HG03039 (cell line): ENCODE results near the gene HTT.
A peak's percentile ranks its signal among the peaks of the same experiment; 100 is the strongest.
"Not testable (repeated sequence)": the region's sequence is repeated elsewhere in the genome, so short reads cannot be mapped to it uniquely, and the experiment has no call there.

Source experiments
- ATAC-seq: cut with Tn5 transposase; IDR thresholded peaks from one replicate; pipeline ENCODE4 v1.9.1; 2021; ENCODE audit warnings: mild to moderate bottlenecking, moderate library complexity; ENCODE audit not compliant: unreplicated experiment

HTT gene

DNA sequence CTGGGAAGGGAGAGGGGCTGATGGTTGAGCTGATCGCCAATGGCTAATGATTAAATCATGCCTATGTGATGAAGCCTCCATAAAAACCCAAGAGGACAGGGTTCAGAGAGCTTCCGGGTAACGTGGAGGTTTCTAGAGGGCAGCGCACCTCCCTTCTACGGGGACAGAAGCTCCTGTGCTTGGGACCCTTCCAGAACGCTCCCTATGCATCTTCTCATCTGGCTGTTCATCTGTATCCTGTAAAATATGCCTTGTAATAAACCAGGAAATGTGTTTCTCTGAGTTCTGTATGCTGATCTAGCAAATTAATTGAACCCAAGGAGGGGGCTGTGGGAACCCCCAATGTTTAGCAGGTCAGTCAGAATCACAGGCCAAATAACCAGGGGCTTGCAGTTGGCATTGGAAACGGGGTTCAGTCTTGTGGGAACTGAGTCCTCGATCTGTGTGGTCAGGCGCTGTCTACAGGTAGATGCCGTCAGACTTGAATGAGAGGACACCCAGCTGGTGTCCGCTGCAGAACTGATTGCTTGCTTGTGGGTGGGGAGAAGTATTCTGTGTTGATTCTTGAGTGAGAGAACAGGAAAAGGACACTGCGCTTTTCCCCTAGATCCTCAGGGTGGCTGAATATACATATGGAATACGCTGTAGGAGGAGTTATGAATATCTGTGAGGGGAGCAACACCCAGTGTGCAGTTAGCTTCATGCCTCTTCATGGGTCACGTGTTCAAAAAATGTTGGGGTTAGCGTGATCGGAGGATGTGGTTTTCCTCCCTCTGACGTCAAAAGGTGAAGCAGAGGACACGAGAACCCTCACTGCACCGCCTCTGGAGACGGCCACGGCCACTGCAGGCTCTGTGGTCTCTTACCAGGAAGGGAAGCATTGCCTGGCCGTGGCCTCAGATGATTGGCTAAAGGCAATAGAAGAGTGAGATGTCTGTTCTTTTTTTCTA, 29.3 kb upstream of the HTT start:
- no peak for ATAC-seq

DNA sequence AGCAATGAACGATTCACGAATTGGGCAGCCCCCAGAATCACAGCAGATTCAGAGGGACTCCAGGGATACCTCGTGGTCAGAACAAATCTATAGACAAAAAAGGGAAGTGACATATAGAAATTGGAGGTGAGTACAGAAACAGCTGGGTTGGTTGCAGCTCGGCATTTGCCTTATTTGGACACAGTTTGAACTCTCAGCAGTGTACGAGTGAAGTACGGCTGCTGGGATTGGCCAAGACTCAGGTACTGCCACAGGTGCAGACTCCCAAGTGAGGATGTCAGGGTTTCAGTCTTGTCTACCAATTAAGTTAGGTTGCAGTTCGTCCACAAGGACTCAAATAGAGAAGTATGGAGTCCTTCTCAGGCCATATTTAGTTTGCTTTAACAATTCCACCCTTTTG, 28.3 kb upstream of the HTT start:
- ATAC-seq = no peak

- no peak for ATAC-seq
Measured at GRCh38 chr4:3046623-3047022, 27.9 kb upstream of the HTT start.

GRCh38 chr4:3047464-3048286, 26.8 kb upstream of the HTT start:
- ATAC-seq = peak; percentile 86

GRCh38 chr4:3051141-3051897, 23.2 kb upstream of the HTT start:
- ATAC-seq = not testable (repeated sequence)

DNA sequence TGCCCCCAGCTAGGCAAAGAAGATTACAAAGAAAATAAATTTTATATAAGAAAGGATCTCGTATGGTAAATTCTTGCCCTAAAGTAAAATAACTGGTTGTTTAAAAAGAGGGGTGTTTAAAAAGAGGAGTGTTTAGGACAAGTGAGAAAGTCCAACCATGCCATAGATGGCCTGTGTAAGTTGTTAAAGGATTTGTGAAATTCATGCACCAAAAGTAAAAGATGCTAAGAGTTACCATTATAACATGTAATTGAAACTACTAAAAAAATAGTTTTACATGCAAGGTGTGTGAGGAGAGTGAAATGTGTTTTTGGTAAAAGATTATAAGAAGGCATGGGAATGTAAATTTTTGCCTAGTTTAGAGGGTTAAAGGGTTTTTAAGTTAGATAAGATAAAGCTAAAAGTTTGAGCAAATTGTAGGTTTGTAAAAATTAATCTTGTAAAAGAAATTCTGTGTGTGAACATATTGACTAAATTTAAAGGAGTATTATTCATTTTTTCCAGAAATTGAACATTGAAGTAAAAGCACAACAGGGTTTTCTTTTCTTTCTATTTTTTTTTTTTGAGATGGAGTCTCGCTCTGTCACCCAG, 20.2 kb upstream of the HTT start:
- ATAC-seq = no peak

DNA sequence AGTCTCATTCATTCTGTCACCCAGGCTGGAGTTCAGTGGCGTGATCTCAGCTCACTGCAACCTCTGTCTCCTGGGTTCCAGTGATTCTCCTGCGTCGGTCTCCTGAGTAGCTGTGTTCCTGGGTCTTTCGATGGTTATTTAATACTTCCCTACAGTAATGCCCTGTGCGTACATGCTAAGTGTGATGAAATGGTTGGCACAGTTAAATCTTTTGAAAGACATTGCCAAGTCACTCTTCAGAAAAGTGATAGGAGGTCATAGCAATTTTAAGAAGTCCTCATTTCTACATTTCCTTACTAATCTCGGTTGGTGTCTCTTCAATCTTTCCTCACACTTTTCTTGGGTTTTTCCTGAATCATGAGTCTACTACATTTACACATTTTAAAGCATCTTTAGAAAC, 14.5 kb upstream of the HTT start:
- no peak for ATAC-seq

DNA sequence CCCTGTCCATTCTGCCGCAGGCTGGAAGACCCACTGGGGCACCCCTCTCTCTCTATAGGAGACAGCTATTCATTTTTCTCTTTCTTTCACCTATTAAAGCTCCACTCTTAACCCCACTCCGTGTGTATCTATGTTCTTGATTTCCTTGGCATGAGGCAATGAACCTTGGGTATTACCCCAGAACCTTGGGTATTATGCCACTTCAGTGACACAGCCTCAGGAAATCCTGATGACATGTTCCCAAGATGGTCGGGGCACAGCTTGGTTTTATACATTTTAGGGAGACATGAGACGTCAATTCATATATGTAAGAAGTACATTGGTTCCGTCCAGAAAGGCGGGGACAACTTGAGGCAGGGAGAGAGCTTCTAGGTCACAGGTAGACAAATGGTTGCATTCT, 13.5 kb upstream of the HTT start:
- ATAC-seq = no peak

DNA sequence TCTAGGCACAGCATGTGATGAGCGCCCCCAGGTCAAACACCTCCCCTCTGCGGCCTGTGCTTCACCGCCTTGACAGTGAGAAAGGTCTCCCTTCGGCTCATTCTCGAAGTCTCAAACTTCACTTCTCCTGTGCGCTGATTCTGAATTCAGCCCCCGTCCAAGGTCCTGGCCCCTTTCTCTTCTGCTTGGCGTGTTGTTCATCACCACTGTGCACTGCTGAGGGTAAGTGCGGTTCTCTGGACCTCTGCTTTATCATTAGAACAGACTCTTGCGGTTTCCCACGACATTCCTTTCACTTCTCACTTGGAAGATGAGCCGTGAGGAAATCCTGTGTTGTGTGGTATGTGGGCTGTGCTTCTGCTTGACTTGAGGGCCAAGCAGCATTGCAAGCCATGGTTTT, 12.0 kb upstream of the HTT start:
- ATAC-seq = no peak

- ATAC-seq = no peak
Measured at GRCh38 chr4:3065551-3065950, 8.9 kb upstream of the HTT start.

GRCh38 chr4:3066836-3067400, 7.6 kb upstream of the HTT start:
- ATAC-seq = no peak

DNA sequence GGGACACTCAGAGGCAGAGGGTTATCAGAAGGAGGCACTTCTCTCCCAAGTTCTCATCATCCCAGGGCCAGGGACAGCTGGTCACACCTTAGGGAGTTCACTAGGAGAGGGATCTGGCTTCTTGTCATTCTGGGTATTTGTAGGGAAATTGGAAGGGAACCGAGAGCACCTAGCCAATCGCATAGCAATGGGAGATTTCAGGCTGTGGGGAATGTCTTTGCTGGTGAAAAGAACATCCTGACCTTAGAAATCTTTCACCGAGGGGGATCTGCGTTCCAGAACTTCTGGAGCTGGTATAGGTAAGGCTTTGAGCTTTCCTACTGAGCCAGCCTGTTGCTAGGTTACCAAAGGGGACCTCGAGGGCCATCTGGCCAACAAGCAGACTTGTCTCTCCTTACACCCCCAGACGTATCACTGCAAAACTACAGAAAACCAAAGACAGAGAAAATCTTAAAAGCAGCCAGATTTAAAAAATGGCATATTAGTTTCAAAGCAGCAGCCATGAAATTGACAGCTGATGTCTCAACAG, 6.9 kb upstream of the HTT start:
- ATAC-seq = no peak

GRCh38 chr4:3069661-3070199, 4.8 kb upstream of the HTT start:
- no peak for ATAC-seq

GRCh38 chr4:3070709-3071500, 3.6 kb upstream of the HTT start:
- ATAC-seq = no peak

- ATAC-seq = no peak
Measured at GRCh38 chr4:3071811-3072210, 2.7 kb upstream of the HTT start.

- ATAC-seq = peak; percentile 24
Measured at GRCh38 chr4:3073158-3074077, 1.1 kb upstream of the HTT start.

DNA sequence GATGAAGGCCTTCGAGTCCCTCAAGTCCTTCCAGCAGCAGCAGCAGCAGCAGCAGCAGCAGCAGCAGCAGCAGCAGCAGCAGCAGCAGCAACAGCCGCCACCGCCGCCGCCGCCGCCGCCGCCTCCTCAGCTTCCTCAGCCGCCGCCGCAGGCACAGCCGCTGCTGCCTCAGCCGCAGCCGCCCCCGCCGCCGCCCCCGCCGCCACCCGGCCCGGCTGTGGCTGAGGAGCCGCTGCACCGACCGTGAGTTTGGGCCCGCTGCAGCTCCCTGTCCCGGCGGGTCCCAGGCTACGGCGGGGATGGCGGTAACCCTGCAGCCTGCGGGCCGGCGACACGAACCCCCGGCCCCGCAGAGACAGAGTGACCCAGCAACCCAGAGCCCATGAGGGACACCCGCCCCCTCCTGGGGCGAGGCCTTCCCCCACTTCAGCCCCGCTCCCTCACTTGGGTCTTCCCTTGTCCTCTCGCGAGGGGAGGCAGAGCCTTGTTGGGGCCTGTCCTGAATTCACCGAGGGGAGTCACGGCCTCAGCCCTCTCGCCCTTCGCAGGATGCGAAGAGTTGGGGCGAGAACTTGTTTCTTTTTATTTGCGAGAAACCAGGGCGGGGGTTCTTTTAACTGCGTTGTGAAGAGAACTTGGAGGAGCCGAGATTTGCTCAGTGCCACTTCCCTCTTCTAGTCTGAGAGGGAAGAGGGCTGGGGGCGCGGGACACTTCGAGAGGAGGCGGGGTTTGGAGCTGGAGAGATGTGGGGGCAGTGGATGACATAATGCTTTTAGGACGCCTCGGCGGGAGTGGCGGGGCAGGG, 568 bp downstream of the HTT start:
- no peak for ATAC-seq
